Fibroblast of lung (primary cell): Measurements from ENCODE around the gene DBH. TPM values are rescaled to one million over a fixed set of nuclear protein-coding genes. Genes with fewer than 3 reads are reported as not detected.

ENCODE experiments used
- DNase-seq, 2 donors: peaks; one replicate each; pipeline versions ENCODE4 v3.0.0 to v3.0.0-alpha.2; 2010; ENCODE audit warnings: low read depth in 2 of 2
- H2AFZ ChIP-seq: 2 replicates; pipeline ENCODE4 v1.5.1; 2012; ENCODE audit warnings: low read length, control low read depth, inconsistent platforms
- H3K27ac ChIP-seq: 2 replicates; pipeline ENCODE4 v1.5.1; 2011; ENCODE audit warnings: low read length, control low read depth; ENCODE audit not compliant: insufficient read depth
- H3K27me3 ChIP-seq: 2 replicates; pipeline ENCODE4 v1.5.1; 2011; ENCODE audit warnings: mild to moderate bottlenecking, low read length; ENCODE audit not compliant: control insufficient read depth, insufficient read depth
- H3K36me3 ChIP-seq: 2 replicates; pipeline ENCODE4 v1.5.1; 2011; ENCODE audit warnings: low read length; ENCODE audit not compliant: control insufficient read depth, insufficient read depth
- H3K4me1 ChIP-seq: 2 replicates; pipeline ENCODE4 v1.5.1; 2011; ENCODE audit warnings: low read length; ENCODE audit not compliant: control insufficient read depth, insufficient read depth; ENCODE audit errors: extremely low read depth
- H3K4me2 ChIP-seq: 2 replicates; pipeline ENCODE4 v1.5.1; 2011; ENCODE audit warnings: low read length, control low read depth; ENCODE audit not compliant: insufficient read depth; ENCODE audit errors: extremely low read depth
- H3K4me3 ChIP-seq, 4 experiments: fragments of 200-600 bp in 1 of 4; sonication (generic) in 1 of 4; replicated peaks in 1 of 4; 2 replicates each; pipeline ENCODE4 v1.5.1; 2011 to 2016; ENCODE audit warnings: low read length in 4 of 4, low read depth in 3 of 4, mild to moderate bottlenecking in 3 of 4, control low read depth in 2 of 4, inconsistent platforms in 1 of 4, mixed read lengths in 1 of 4; ENCODE audit not compliant: insufficient read depth in 1 of 4; ENCODE audit errors: control extremely low read depth in 1 of 4
- H3K79me2 ChIP-seq: 2 replicates; pipeline ENCODE4 v1.5.1; 2012; ENCODE audit warnings: mild to moderate bottlenecking, low read length, inconsistent platforms; ENCODE audit not compliant: control insufficient read depth, insufficient read depth
- H3K9ac ChIP-seq: 2 replicates; pipeline ENCODE4 v1.5.1; 2011; ENCODE audit warnings: mild to moderate bottlenecking, low read length, control low read depth; ENCODE audit not compliant: insufficient read depth
- H3K9me3 ChIP-seq: 2 replicates; pipeline ENCODE4 v1.5.1; 2012; ENCODE audit warnings: low read depth, low read length; ENCODE audit not compliant: control insufficient read depth, insufficient read depth
- H4K20me1 ChIP-seq: 2 replicates; pipeline ENCODE4 v1.5.1; 2011; ENCODE audit warnings: low read length; ENCODE audit not compliant: control insufficient read depth, insufficient read depth; ENCODE audit errors: extremely low read depth
- CTCF ChIP-seq, 2 donors: IDR thresholded peaks in 1 of 2; conservative IDR thresholded peaks in 1 of 2; 1 replicate in 1 of 2; 2 replicates in 1 of 2; pipeline ENCODE4 v1.5.1; 2011 to 2012; ENCODE audit warnings: low read length in 2 of 2, control low read depth in 1 of 2, inconsistent platforms in 1 of 2, low read depth in 1 of 2, mild to moderate bottlenecking in 1 of 2
- EZH2 ChIP-seq: IDR thresholded peaks from 2 replicates; pipeline ENCODE4 v1.5.1; 2012; ENCODE audit warnings: low read length, control low read depth, mild to moderate bottlenecking; ENCODE audit errors: missing control alignments
- polyA plus RNA-seq, 2 donors: library from polyadenylated mRNA; depleted of rRNA in 1 of 2; stranded (reverse) in 1 of 2; unstranded in 1 of 2; fragments of >200 nt; gene quantifications; 2 replicates each; pipeline ENCODE4 v1.2.1, GENCODE V29; 2011 to 2012; ENCODE audit warnings: missing spikeins in 1 of 2
- total RNA-seq: library from RNA; depleted of rRNA; stranded (reverse); fragments of >200 nt; gene quantifications from 2 replicates; pipeline ENCODE4 v1.2.1, GENCODE V29; 2014

The DBH gene
- total and polyA plus RNA-seq, 2 donors (not counting 1 experiment from before 2014, with no cell fraction given): not detected

- H3K36me3 ChIP-seq: no peaks in the 10 kb centered on the region
- no peaks in the 10 kb centered on the region for H3K4me1 ChIP-seq
- H3K9ac ChIP-seq: no peak overlapping the region
- TF ChIP-seq CTCF (conservative IDR thresholded peaks at IDR 0.05 in 1 of 2, IDR thresholded peaks at IDR 0.05 in 1 of 2; ENCODE audit: low read depth in 1 of 2, low read length in 2 of 2): no peak
- no peak for TF ChIP-seq EZH2
- H3K9me3 ChIP-seq: no peaks in the 10 kb centered on the region
- no peaks in the 10 kb centered on the region for H3K79me2 ChIP-seq
- peaks cover 5% of the 10 kb centered on the region for H3K27me3 ChIP-seq
- DNase-seq: no peak
- H4K20me1 ChIP-seq: peaks cover 1% of the 10 kb centered on the region
- H3K4me3 ChIP-seq: no peak overlapping the region
- no peak overlapping the region for H3K27ac ChIP-seq
- H2AFZ ChIP-seq: no peak overlapping the region
- no peak overlapping the region for H3K4me2 ChIP-seq
Measured at GRCh38 chr9:133605856-133606707, 30.1 kb upstream of the DBH start.

- Histone ChIP-seq H3K27ac (no peak overlapping the region), H3K9ac (no peak overlapping the region), H4K20me1 (peaks cover 1% of the 10 kb centered on the region), H3K79me2 (no peaks in the 10 kb centered on the region), H3K36me3 (no peaks in the 10 kb centered on the region), H3K9me3 (no peaks in the 10 kb centered on the region), H3K4me2 (no peak overlapping the region), H2AFZ (no peak overlapping the region), H3K27me3 (peaks cover 5% of the 10 kb centered on the region), H3K4me1 (no peaks in the 10 kb centered on the region), H3K4me3 (no peak overlapping the region)
- TF ChIP-seq EZH2 (no peak), CTCF (conservative IDR thresholded peaks at IDR 0.05 in 1 of 2, IDR thresholded peaks at IDR 0.05 in 1 of 2; ENCODE audit: low read depth in 1 of 2, low read length in 2 of 2) (no peak)
- DNase-seq: no peak
Measured at GRCh38 chr9:133606708-133607025, 29.5 kb upstream of the DBH start.

GRCh38 chr9:133607381-133607780, 28.8 kb upstream of the DBH start:
- Histone ChIP-seq H3K9me3 (no peaks in the 10 kb centered on the region), H3K9ac (no peak overlapping the region), H3K27me3 (peaks cover 5% of the 10 kb centered on the region), H3K4me1 (no peaks in the 10 kb centered on the region), H3K79me2 (no peaks in the 10 kb centered on the region), H2AFZ (no peak overlapping the region), H4K20me1 (peaks cover 1% of the 10 kb centered on the region), H3K36me3 (no peaks in the 10 kb centered on the region), H3K4me3 (no peak overlapping the region), H3K4me2 (no peak overlapping the region), H3K27ac (no peak overlapping the region)
- TF ChIP-seq CTCF (conservative IDR thresholded peaks at IDR 0.05 in 1 of 2, IDR thresholded peaks at IDR 0.05 in 1 of 2; ENCODE audit: low read depth in 1 of 2, low read length in 2 of 2): no peak
- no peak for TF ChIP-seq EZH2
- no peak for DNase-seq
